HepG2 (cell line): ENCODE measurements around the gene EPB41. TPM values are rescaled to one million over a fixed set of nuclear protein-coding genes. Genes with fewer than 3 reads are reported as not detected.
A peak's percentile ranks its signal among the peaks of the same experiment; 100 is the strongest.

Source experiments
- HMGXB4 ChIP-seq, 2 experiments: sonication (generic) in 1 of 2; formaldehyde crosslinking in 1 of 2; IDR thresholded peaks; 2 replicates each; pipeline versions ENCODE4 v1.4.0 to v1.6.1; 2018 to 2020; ENCODE audit warnings: missing genetic modification reagents in 2 of 2, borderline replicate concordance in 1 of 2, low read depth in 1 of 2, mild to moderate bottlenecking in 1 of 2, missing biosample characterization in 1 of 2
- MAFK ChIP-seq, 2 experiments: IDR thresholded peaks in 1 of 2; conservative IDR thresholded peaks in 1 of 2; 2 replicates each; pipeline ENCODE4 v1.6.1; 2011; ENCODE audit warnings: improper control_type of control experiment in 2 of 2, low read length in 2 of 2
- NFAT5 ChIP-seq: sonication (generic); formaldehyde crosslinking; IDR thresholded peaks from 2 replicates; pipeline ENCODE4 v1.4.0; 2020; ENCODE audit warnings: missing genetic modification reagents
- NFRKB ChIP-seq: fragments of 450-650 bp; IDR thresholded peaks from 2 replicates; pipeline ENCODE4 v1.6.1; 2017
- PHF21A ChIP-seq: sonication (generic); formaldehyde crosslinking; IDR thresholded peaks from 2 replicates; pipeline ENCODE4 v1.5.0; 2020; ENCODE audit warnings: mild to moderate bottlenecking, missing genetic modification reagents
- THAP9 ChIP-seq: sonication (generic); formaldehyde crosslinking; IDR thresholded peaks from 2 replicates; pipeline ENCODE4; 2020; ENCODE audit warnings: missing genetic modification reagents, mild to moderate bottlenecking, borderline replicate concordance
- ZHX1 ChIP-seq: sonication (generic); formaldehyde crosslinking; IDR thresholded peaks from 2 replicates; pipeline ENCODE4 v1.8.1; 2022; ENCODE audit warnings: low read depth, mild to moderate bottlenecking, missing genetic modification reagents
- ZNF326 ChIP-seq: sonication (generic); formaldehyde crosslinking; IDR thresholded peaks from 2 replicates; pipeline ENCODE4 v1.4.0; 2020; ENCODE audit warnings: missing genetic modification reagents, borderline replicate concordance
- ZNF589 ChIP-seq: sonication (generic); formaldehyde crosslinking; conservative IDR thresholded peaks from 2 replicates; pipeline ENCODE4 v1.8.0; 2022; ENCODE audit warnings: mild to moderate bottlenecking, moderate library complexity, missing genetic modification reagents
- ZNF800 ChIP-seq: sonication (generic); formaldehyde crosslinking; IDR thresholded peaks from 2 replicates; pipeline ENCODE4 v1.4.0; 2020; ENCODE audit warnings: missing genetic modification reagents
- polyA plus RNA-seq, 8 experiments: library from polyadenylated mRNA; depleted of rRNA in 3 of 8; stranded (reverse) in 7 of 8; unstranded in 1 of 8; fragments of >200 nt; fragmentation: Illumina TruSeq in 4 of 8; extraction: Trizol in 4 of 8; gene quantifications; 2 replicates each; pipeline versions ENCODE4 v1.2.1 to v1.2.3, GENCODE V29; 2011 to 2016; ENCODE audit warnings: low read depth in 4 of 8, missing spikeins in 1 of 8, mixed read lengths in 1 of 8; ENCODE audit not compliant: insufficient read depth in 1 of 8
- total RNA-seq, 5 experiments: library from RNA; depleted of rRNA; stranded (reverse); fragments of >200 nt; fragmentation: Illumina TruSeq; extraction: Trizol; gene quantifications; 2 replicates each; pipeline ENCODE4 v1.2.3, GENCODE V29; 2016; ENCODE audit warnings: low read depth in 1 of 5

EPB41 gene
- total and polyA plus RNA-seq, 2 of the 13 experiments (the other 11 are each of a cell fraction or from before 2014, with no cell fraction given), result 34.5 to 46.7 TPM

- TF ChIP-seq ZNF589 (no peak), PHF21A (CRISPR knock-in tag) (peak; percentile 73), THAP9 (no peak), MAFK (conservative IDR thresholded peaks at IDR 0.05 in 1 of 2, IDR thresholded peaks at IDR 0.05 in 1 of 2; ENCODE audit: low read length in 2 of 2) (no peak), NFAT5 (CRISPR knock-in tag) (no peak), HMGXB4 (CRISPR knock-in tag; IDR thresholded peaks at IDR 0.05; ENCODE audit: borderline replicate concordance in 1 of 2, low read depth in 1 of 2) (peak in 1 of 2 experiments; percentile 33; a peak in 2 of 4 replicates), NFRKB (no peak), ZNF800 (0 out of 2 replicates have a peak, but pooled peaks have one; percentile 10), ZHX1 (CRISPR knock-in tag) (no peak), ZNF326 (CRISPR knock-in tag) (no peak)
Measured at GRCh38 chr1:28914228-28915030, at the start of gene EPB41 (continued).
